GM12872 (cell line): ENCODE results near the gene GPATCH4.

Source experiments
- CTCF ChIP-seq: IDR thresholded peaks from 3 replicates; pipeline ENCODE4 v1.5.1; 2011; ENCODE audit warnings: low read depth, mild to moderate bottlenecking, low read length, moderate library complexity; ENCODE audit not compliant: insufficient read depth

The GPATCH4 gene

GRCh38 chr1:156601122-156601830, at the start of gene GPATCH4:
Gene GPATCH4, minus strand, starts transcription at chr1:156601479.
- no peak for TF ChIP-seq CTCF

- TF ChIP-seq CTCF = no peak
These were observed 47.7 kb upstream of the GPATCH4 start for GRCh38 chr1:156648951-156649350.

- no peak for TF ChIP-seq CTCF
These were observed 47.2 kb upstream of the GPATCH4 start for GRCh38 chr1:156648496-156648895.

- TF ChIP-seq CTCF = no peak
These were observed 46.1 kb upstream of the GPATCH4 start for GRCh38 chr1:156647351-156647750.

GRCh38 chr1:156646738-156647211, 45.5 kb upstream of the GPATCH4 start:
- TF ChIP-seq CTCF = no peak

GRCh38 chr1:156645666-156646065, 44.4 kb upstream of the GPATCH4 start:
- TF ChIP-seq CTCF = no peak

GRCh38 chr1:156645056-156645455, 43.8 kb upstream of the GPATCH4 start:
- no peak for TF ChIP-seq CTCF
